ENCODE results near the gene BDH1. TPM values are rescaled to one million over a fixed set of nuclear protein-coding genes. Genes with fewer than 3 reads are reported as not detected.

Gene BDH1
- total and polyA plus RNA-seq, 2 of the 13 experiments (the other 11 are each of a cell fraction or from before 2014, with no cell fraction given) = 21.2 to 71.9 TPM

GRCh38 chr3:197590313-197590962 lies 34.7 kb upstream of the BDH1 start (continued):
- peak; percentile 59; the same call in 1 of the 2 replicates for TF ChIP-seq ZNF749 (CRISPR knock-in tag; IDR thresholded peaks at IDR 0.05; ENCODE audit: borderline replicate concordance)
- TF ChIP-seq TAF15 (IDR thresholded peaks at IDR 0.05; ENCODE audit: low read depth, low read length, poor library complexity, severe bottlenecking) = no peak
- TF ChIP-seq RFXAP (CRISPR knock-in tag; IDR thresholded peaks at IDR 0.05; ENCODE audit: borderline replicate concordance) = peak; percentile 64; the same call in 1 of the 2 replicates
- TF ChIP-seq ZNF558 (CRISPR knock-in tag; IDR thresholded peaks at IDR 0.05; ENCODE audit: borderline replicate concordance) = no peak; the same call in 1 of the 2 replicates
- peak; percentile 54 to 80; a peak in 3 of 4 replicates for TF ChIP-seq HMGXB4 (CRISPR knock-in tag; IDR thresholded peaks at IDR 0.05; ENCODE audit: borderline replicate concordance in 1 of 2, low read depth in 1 of 2)
- TF ChIP-seq YY1 (IDR thresholded peaks at IDR 0.05; ENCODE audit: insufficient read depth, insufficient replicate concordance, low read depth, low read length) = peak; percentile 71
- TF ChIP-seq ZNF83 (CRISPR knock-in tag; IDR thresholded peaks at IDR 0.05; ENCODE audit: borderline replicate concordance) = no peak
- TF ChIP-seq ZBTB21 (CRISPR knock-in tag; IDR thresholded peaks at IDR 0.05) = no peak
- TF ChIP-seq NR0B2 (CRISPR knock-in tag; IDR thresholded peaks at IDR 0.05) = no peak
- TF ChIP-seq ZNF550 (CRISPR knock-in tag; IDR thresholded peaks at IDR 0.05; ENCODE audit: borderline replicate concordance) = no peak
- no peak for TF ChIP-seq PAX8 (CRISPR knock-in tag; IDR thresholded peaks at IDR 0.05; ENCODE audit: borderline replicate concordance)
- TF ChIP-seq PHF5A (CRISPR knock-in tag; IDR thresholded peaks at IDR 0.05; ENCODE audit: low read depth, unreplicated experiment) = no peak
- no peak for TF ChIP-seq ARNT (IDR thresholded peaks at IDR 0.05)
- TF ChIP-seq MEIS1 (CRISPR knock-in tag; IDR thresholded peaks at IDR 0.05; ENCODE audit: borderline replicate concordance) = no peak; the same call in 1 of the 2 replicates
- TF ChIP-seq HOXA3 (CRISPR knock-in tag; IDR thresholded peaks at IDR 0.05) = peak; percentile 80
- no peak for TF ChIP-seq NKX3-1 (CRISPR knock-in tag; IDR thresholded peaks at IDR 0.05)
- TF ChIP-seq DR1 (CRISPR knock-in tag; IDR thresholded peaks at IDR 0.05) = no peak
- TF ChIP-seq ZNF350 (CRISPR knock-in tag; IDR thresholded peaks at IDR 0.05; ENCODE audit: borderline replicate concordance, low read depth) = peak; percentile 90
- no peak for TF ChIP-seq ZNF841 (CRISPR knock-in tag; IDR thresholded peaks at IDR 0.05; ENCODE audit: borderline replicate concordance)
- TF ChIP-seq KDM4B (CRISPR knock-in tag; IDR thresholded peaks at IDR 0.05) = no peak
- peak; percentile 94 for TF ChIP-seq NCOA2 (CRISPR knock-in tag; IDR thresholded peaks at IDR 0.05)
- TF ChIP-seq ATF4 (CRISPR knock-in tag; IDR thresholded peaks at IDR 0.05) = no peak
- TF ChIP-seq PCBP2 (optimal IDR thresholded peaks at IDR 0.05; ENCODE audit: low read depth, low read length, poor library complexity, severe bottlenecking) = no peak
- TF ChIP-seq ZFP91 (CRISPR knock-in tag; IDR thresholded peaks at IDR 0.05; ENCODE audit: borderline replicate concordance) = peak; percentile 87
- peak; percentile 71 for TF ChIP-seq RBFOX2 (IDR thresholded peaks at IDR 0.05; ENCODE audit: low read depth, low read length)
